K562 (cell line): ENCODE data around the gene GAB2. TPM values are rescaled to one million over a fixed set of nuclear protein-coding genes. Genes with fewer than 3 reads are reported as not detected.

ENCODE experiments used
- ATF2 ChIP-seq: sonication (generic); formaldehyde crosslinking; IDR thresholded peaks from 2 replicates; pipeline ENCODE4 v1.8.1; 2022; ENCODE audit warnings: missing genetic modification reagents
- ATF6 ChIP-seq: sonication (generic); formaldehyde crosslinking; IDR thresholded peaks from 2 replicates; pipeline ENCODE4 v1.4.0; 2020; ENCODE audit warnings: mild to moderate bottlenecking, missing genetic modification reagents
- HNRNPLL ChIP-seq: fragments of 200-400 bp; formaldehyde crosslinking; IDR thresholded peaks from 2 replicates; pipeline ENCODE4 v1.6.1; 2017; ENCODE audit warnings: low read length, low read depth, mild to moderate bottlenecking; ENCODE audit not compliant: poor library complexity, severe bottlenecking
- KLF13 ChIP-seq: fragments of 450-650 bp; IDR thresholded peaks from 2 replicates; pipeline ENCODE4 v1.6.1; 2016; ENCODE audit warnings: missing genetic modification characterization, low read depth, mild to moderate bottlenecking, missing compliant biosample characterization, moderate library complexity, borderline replicate concordance
- LEF1 ChIP-seq: fragments of 450-650 bp; IDR thresholded peaks from 2 replicates; pipeline ENCODE4 v1.6.1; 2016; ENCODE audit warnings: mild to moderate bottlenecking
- MAZ ChIP-seq, 2 experiments: fragments of 450-650 bp in 1 of 2; sonication (generic) in 1 of 2; formaldehyde crosslinking; IDR thresholded peaks in 1 of 2; conservative IDR thresholded peaks in 1 of 2; 2 replicates each; pipeline versions ENCODE4 v1.4.0 to v1.5.0; 2020; ENCODE audit warnings: mild to moderate bottlenecking in 1 of 2, missing genetic modification reagents in 1 of 2
- MYNN ChIP-seq, 2 experiments: sonication (generic); formaldehyde crosslinking in 1 of 2; IDR thresholded peaks; 2 replicates each; pipeline versions ENCODE4 v1.5.0 to v1.6.1; 2016 to 2020; ENCODE audit warnings: antibody characterized with exemption in 1 of 2, missing genetic modification reagents in 1 of 2
- NFIC ChIP-seq: fragments of 450-650 bp; IDR thresholded peaks from 2 replicates; pipeline ENCODE4 v1.6.1; 2017; ENCODE audit warnings: mild to moderate bottlenecking, inconsistent platforms
- POLR2H ChIP-seq: IDR thresholded peaks from 2 replicates; pipeline ENCODE4 v1.6.1; 2016; ENCODE audit warnings: missing genetic modification characterization, low read depth, mild to moderate bottlenecking, control low read depth, missing compliant biosample characterization, moderate library complexity
- PREB ChIP-seq: sonication (generic); formaldehyde crosslinking; IDR thresholded peaks from 2 replicates; pipeline ENCODE4 v1.8.1; 2023; ENCODE audit warnings: mild to moderate bottlenecking, missing genetic modification reagents
- PRMT5 ChIP-seq: sonication (generic); formaldehyde crosslinking; IDR thresholded peaks from 2 replicates; pipeline ENCODE4 v1.5.0; 2020; ENCODE audit warnings: missing genetic modification reagents
- PYGO2 ChIP-seq: fragments of 450-650 bp; IDR thresholded peaks from 2 replicates; pipeline ENCODE4 v1.6.1; 2016; ENCODE audit warnings: mild to moderate bottlenecking, missing genetic modification characterization, moderate library complexity, missing compliant biosample characterization
- SAFB ChIP-seq: fragments of 200-400 bp; formaldehyde crosslinking; IDR thresholded peaks from 2 replicates; pipeline ENCODE4 v1.6.1; 2017; ENCODE audit warnings: low read depth, low read length, borderline replicate concordance
- SFPQ ChIP-seq: fragments of 200-400 bp; formaldehyde crosslinking; IDR thresholded peaks from 2 replicates; pipeline ENCODE4 v1.6.1; 2017; ENCODE audit warnings: mild to moderate bottlenecking, low read depth, low read length, moderate library complexity
- ZBTB17 ChIP-seq: fragments of 450-650 bp; formaldehyde crosslinking; IDR thresholded peaks from 2 replicates; pipeline ENCODE4 v1.4.0; 2020; ENCODE audit warnings: mild to moderate bottlenecking
- ZNF174 ChIP-seq: fragments of 250-450 bp; sonication (Bioruptor Pico); IDR thresholded peaks from 2 replicates; pipeline ENCODE4 v1.4.0; 2020; ENCODE audit warnings: mild to moderate bottlenecking
- ZNF740 ChIP-seq, 3 experiments: fragments of 200-800 bp in 1 of 3; sonication (Bioruptor generic) in 1 of 3; sonication (generic) in 1 of 3; formaldehyde crosslinking in 1 of 3; IDR thresholded peaks; 2 replicates each; pipeline versions ENCODE4 v1.6.1 to v1.8.0; 2016 to 2022; ENCODE audit warnings: mild to moderate bottlenecking in 2 of 3, missing compliant biosample characterization in 2 of 3, missing genetic modification characterization in 2 of 3, missing genetic modification reagents in 1 of 3
- ZNF75A ChIP-seq: fragments of 450-650 bp; formaldehyde crosslinking; IDR thresholded peaks from 2 replicates; pipeline ENCODE4 v1.4.0; 2020; ENCODE audit warnings: mild to moderate bottlenecking
- ZNF764 ChIP-seq: fragments of 250-450 bp; sonication (Bioruptor Pico); IDR thresholded peaks from 2 replicates; pipeline ENCODE4 v1.4.0; 2020; ENCODE audit warnings: low read depth, mild to moderate bottlenecking, moderate library complexity
- polyA plus RNA-seq, 8 experiments: library from polyadenylated mRNA; depleted of rRNA in 4 of 8; stranded (reverse) in 5 of 8; unstranded in 3 of 8; fragments of >200 nt; fragmentation: Nextera tagmentation in 2 of 8; fragmentation: Illumina TruSeq in 1 of 8; extraction: Ambion mirVana in 2 of 8; extraction: Trizol in 1 of 8; gene quantifications; 2 replicates each; pipeline versions ENCODE4 v1.2.1 to v1.2.3, GENCODE V29; 2011 to 2014; ENCODE audit warnings: inconsistent platforms in 1 of 8, missing spikeins in 1 of 8
- total RNA-seq, 7 experiments: library from RNA; depleted of rRNA in 6 of 7; stranded (reverse); fragments of >200 nt in 6 of 7; fragmentation: Illumina TruSeq in 2 of 7; extraction: Trizol in 2 of 7; gene quantifications; 2 replicates each; pipeline versions ENCODE4 v1.2.1 to v1.2.3, GENCODE V29; 2011 to 2021; ENCODE audit warnings: low replicate concordance in 1 of 7

Gene GAB2
- total and polyA plus RNA-seq, 9 of the 15 experiments (the other 6 are each of a cell fraction or from before 2014, with no cell fraction given), result 2.3 to 35.2 (median 16.1) TPM

- TF ChIP-seq POLR2H, result 0 out of 2 replicates have a peak, but pooled peaks have one; percentile 31
- no peak for TF ChIP-seq PYGO2 (tag)
- TF ChIP-seq HNRNPLL, result no peak
- TF ChIP-seq ZNF764 (CRISPR knock-in tag), result no peak
- no peak for TF ChIP-seq ZNF740 (CRISPR knock-in tag; IDR thresholded peaks at IDR 0.05)
- no peak for TF ChIP-seq ZNF740 (tag; IDR thresholded peaks at IDR 0.05)
- 0 out of 2 replicates have a peak, but pooled peaks have one; percentile 26 for TF ChIP-seq ZBTB17 (CRISPR knock-in tag)
- no peak for TF ChIP-seq ZNF75A
- no peak for TF ChIP-seq ZNF174
- TF ChIP-seq MYNN (IDR thresholded peaks at IDR 0.05), result no peak
- no peak for TF ChIP-seq MYNN (CRISPR knock-in tag; IDR thresholded peaks at IDR 0.05)
- no peak for TF ChIP-seq ATF2 (CRISPR knock-in tag)
- peak; percentile 66; the same call in 1 of the 2 replicates for TF ChIP-seq KLF13
- TF ChIP-seq SFPQ, result no peak
- TF ChIP-seq ATF6 (CRISPR knock-in tag), result no peak
- TF ChIP-seq NFIC, result no peak
- no peak for TF ChIP-seq LEF1
- TF ChIP-seq MAZ (CRISPR knock-in tag; conservative IDR thresholded peaks at IDR 0.05 in 1 of 2, IDR thresholded peaks at IDR 0.05 in 1 of 2), result no peak
- TF ChIP-seq SAFB, result no peak
- no peak for TF ChIP-seq PREB (CRISPR knock-in tag)
- no peak for TF ChIP-seq PRMT5 (CRISPR knock-in tag)
Observed at GRCh38 chr11:78417175-78417887, at the start of gene GAB2 (continued).
